HG03354 (cell line): ENCODE results near the gene RSPH10B2.
"Not testable (repeated sequence)": the region's sequence is repeated elsewhere in the genome, so short reads cannot be mapped to it uniquely, and the experiment has no call there.

Experiments used
- ATAC-seq: cut with Tn5 transposase; IDR thresholded peaks from one replicate; pipeline ENCODE4 v1.9.1; 2021; ENCODE audit warnings: mild to moderate bottlenecking; ENCODE audit not compliant: unreplicated experiment, poor library complexity, severe bottlenecking

The RSPH10B2 gene

GRCh38 chr7:6831018-6831725 lies 77.3 kb downstream of the RSPH10B2 start:
- no peak for ATAC-seq

GRCh38 chr7:6833636-6834035 lies 79.7 kb downstream of the RSPH10B2 start:
- no peak for ATAC-seq

- not testable (repeated sequence) for ATAC-seq
Measured at GRCh38 chr7:6835521-6835920, 81.6 kb downstream of the RSPH10B2 start.

GRCh38 chr7:6837081-6837480 lies 83.2 kb downstream of the RSPH10B2 start:
- ATAC-seq = not testable (repeated sequence)

GRCh38 chr7:6842278-6842921 lies 88.5 kb downstream of the RSPH10B2 start:
- not testable (repeated sequence) for ATAC-seq

GRCh38 chr7:6843092-6843491 lies 89.2 kb downstream of the RSPH10B2 start:
- ATAC-seq = not testable (repeated sequence)

- not testable (repeated sequence) for ATAC-seq
Measured at GRCh38 chr7:6843654-6844053, 89.8 kb downstream of the RSPH10B2 start.

GRCh38 chr7:6845971-6846449 lies 92.1 kb downstream of the RSPH10B2 start:
- ATAC-seq = not testable (repeated sequence)

- ATAC-seq = not testable (repeated sequence)
Measured at GRCh38 chr7:6847751-6848150, 93.8 kb downstream of the RSPH10B2 start.
